T-helper 1 cell (primary cell): ENCODE data around the gene C20orf141.
"Not testable (repeated sequence)": the region's sequence is repeated elsewhere in the genome, so short reads cannot be mapped to it uniquely, and the experiment has no call there.

Experiments used
- DNase-seq, 5 donors: peaks; one replicate each; pipeline ENCODE4 v3.0.0-alpha.2; 2012 to 2020

C20orf141 gene

GRCh38 chr20:2820896-2821869 lies 6.4 kb downstream of the C20orf141 start:
- no peak for DNase-seq

- peak in 2 of 5 donors; percentile 18 to 53 for DNase-seq
Observed at GRCh38 chr20:2822073-2822472, 7.3 kb downstream of the C20orf141 start.

GRCh38 chr20:2825761-2826160 lies 11.0 kb downstream of the C20orf141 start:
- DNase-seq = peak in 1 of 5 donors; percentile 25

GRCh38 chr20:2826655-2827054 lies 11.9 kb downstream of the C20orf141 start:
- no peak for DNase-seq

- no peak for DNase-seq
Observed at GRCh38 chr20:2829376-2829775, 14.6 kb downstream of the C20orf141 start.

GRCh38 chr20:2831206-2831605 lies 16.4 kb downstream of the C20orf141 start:
- not testable (repeated sequence) for DNase-seq

GRCh38 chr20:2833761-2834160 lies 19.0 kb downstream of the C20orf141 start:
- DNase-seq = no peak

GRCh38 chr20:2834401-2835110 lies 19.8 kb downstream of the C20orf141 start:
- DNase-seq = no peak

GRCh38 chr20:2835331-2835796 lies 20.6 kb downstream of the C20orf141 start:
- DNase-seq = no peak

GRCh38 chr20:2836035-2836434 lies 21.2 kb downstream of the C20orf141 start:
- DNase-seq = no peak

GRCh38 chr20:2837221-2837960 lies 22.6 kb downstream of the C20orf141 start:
- DNase-seq = no peak

GRCh38 chr20:2838170-2838797 lies 23.5 kb downstream of the C20orf141 start:
- DNase-seq = no peak

- DNase-seq = no peak
Observed at GRCh38 chr20:2838847-2839671, 24.3 kb downstream of the C20orf141 start.

GRCh38 chr20:2839732-2840137 lies 24.9 kb downstream of the C20orf141 start:
- DNase-seq = no peak

GRCh38 chr20:2840138-2840966 lies 25.6 kb downstream of the C20orf141 start, which contains the start of the genes PCED1A and VPS16:
Gene PCED1A (minus strand): TSS chr20:2840655. CDS start chr20:2839912, 743 bp downstream.
Gene VPS16 (plus strand): TSS chr20:2840745. CDS start chr20:2840775, 30 bp downstream.
- peak; percentile 71 to 90 (median 84) for DNase-seq

GRCh38 chr20:2840967-2841531 lies 26.3 kb downstream of the C20orf141 start:
- peak in 3 of 5 donors; percentile 15 to 40 (median 31) for DNase-seq

GRCh38 chr20:2845607-2846006 lies 30.8 kb downstream of the C20orf141 start:
- DNase-seq = no peak

- DNase-seq = no peak
Observed at GRCh38 chr20:2846698-2847097, 31.9 kb downstream of the C20orf141 start.

GRCh38 chr20:2847802-2848201 lies 33.0 kb downstream of the C20orf141 start:
- no peak for DNase-seq

GRCh38 chr20:2849529-2849928 lies 34.7 kb downstream of the C20orf141 start:
- DNase-seq = no peak
